Measurements from ENCODE around the gene NDUFS7.

NDUFS7 gene

GRCh38 chr19:1407528-1408299, 24.0 kb downstream of the NDUFS7 start, which contains the start of gene DAZAP1:
Gene DAZAP1, plus strand, starts transcription at chr19:1407586. Its CDS starts 188 bp downstream, at chr19:1407774.
- no peak for FAIRE-seq
- DNase-seq (ENCODE audit: insufficient read length, low spot score): no peak
- TF ChIP-seq POLR2A (IDR thresholded peaks at IDR 0.05; ENCODE audit: low read depth, low read length): no peak

- no peak for TF ChIP-seq POLR2A (IDR thresholded peaks at IDR 0.05; ENCODE audit: low read depth, low read length)
- FAIRE-seq: no peak
These were observed 24.8 kb downstream of the NDUFS7 start for GRCh38 chr19:1408300-1409203.

GRCh38 chr19:1409204-1410005, 25.7 kb downstream of the NDUFS7 start:
- no peak for TF ChIP-seq POLR2A (IDR thresholded peaks at IDR 0.05; ENCODE audit: low read depth, low read length)
- DNase-seq (ENCODE audit: insufficient read length, low spot score): no peak
- no peak for FAIRE-seq

More at GRCh38 chr19:1408300-1409203, 24.8 kb downstream of the NDUFS7 start:
- DNase-seq (ENCODE audit: insufficient read length, low spot score): no peak

- TF ChIP-seq POLR2A (IDR thresholded peaks at IDR 0.05; ENCODE audit: low read depth, low read length): no peak
These were observed 26.6 kb downstream of the NDUFS7 start for GRCh38 chr19:1410136-1410786.

GRCh38 chr19:1410789-1411188, 27.1 kb downstream of the NDUFS7 start:
- no peak for DNase-seq (ENCODE audit: insufficient read length, low spot score)
- TF ChIP-seq POLR2A (IDR thresholded peaks at IDR 0.05; ENCODE audit: low read depth, low read length): no peak

More at GRCh38 chr19:1410136-1410786, 26.6 kb downstream of the NDUFS7 start:
- no peak for DNase-seq (ENCODE audit: insufficient read length, low spot score)
- no peak for FAIRE-seq

GRCh38 chr19:1411255-1412191, 27.8 kb downstream of the NDUFS7 start:
- TF ChIP-seq POLR2A (IDR thresholded peaks at IDR 0.05; ENCODE audit: low read depth, low read length): no peak
- DNase-seq (ENCODE audit: insufficient read length, low spot score) (no peak), FAIRE-seq (no peak)

More at GRCh38 chr19:1410789-1411188, 27.1 kb downstream of the NDUFS7 start:
- no peak for FAIRE-seq

GRCh38 chr19:1412323-1412923, 28.7 kb downstream of the NDUFS7 start:
- FAIRE-seq (no peak), DNase-seq (ENCODE audit: insufficient read length, low spot score) (no peak)
- no peak for TF ChIP-seq POLR2A (IDR thresholded peaks at IDR 0.05; ENCODE audit: low read depth, low read length)

- FAIRE-seq: no peak
- DNase-seq (ENCODE audit: insufficient read length, low spot score): no peak
- no peak for TF ChIP-seq POLR2A (IDR thresholded peaks at IDR 0.05; ENCODE audit: low read depth, low read length)
These were observed 29.5 kb downstream of the NDUFS7 start for GRCh38 chr19:1412995-1413800.

- TF ChIP-seq POLR2A (IDR thresholded peaks at IDR 0.05; ENCODE audit: low read depth, low read length): no peak
- FAIRE-seq (no peak), DNase-seq (ENCODE audit: insufficient read length, low spot score) (no peak)
These were observed 32.5 kb downstream of the NDUFS7 start for GRCh38 chr19:1416014-1416841.

- FAIRE-seq: no peak
These were observed 33.4 kb downstream of the NDUFS7 start for GRCh38 chr19:1417145-1417544.

More at GRCh38 chr19:1417145-1417544, 33.4 kb downstream of the NDUFS7 start:
- no peak for TF ChIP-seq POLR2A (IDR thresholded peaks at IDR 0.05; ENCODE audit: low read depth, low read length)
- DNase-seq (ENCODE audit: insufficient read length, low spot score): no peak
